ENCODE results near the gene TRPM2. TPM values are rescaled to one million over a fixed set of nuclear protein-coding genes. Genes with fewer than 3 reads are reported as not detected.

TRPM2 gene
- total RNA-seq, 1 donor from 2014 or later: not detected

- no peak for DNase-seq (ENCODE audit: low read depth)
Measured at GRCh38 chr21:44424608-44425306, 71.3 kb downstream of the TRPM2 start.

GRCh38 chr21:44425307-44425894 lies 72.0 kb downstream of the TRPM2 start:
- DNase-seq (ENCODE audit: low read depth): no peak

GRCh38 chr21:44425895-44426662 lies 72.7 kb downstream of the TRPM2 start:
- no peak for DNase-seq (ENCODE audit: low read depth)

GRCh38 chr21:44426663-44427191 lies 73.3 kb downstream of the TRPM2 start:
- DNase-seq (ENCODE audit: low read depth): no peak

GRCh38 chr21:44427241-44428120 lies 74.1 kb downstream of the TRPM2 start:
- no peak for DNase-seq (ENCODE audit: low read depth)

GRCh38 chr21:44428281-44428960 lies 75.0 kb downstream of the TRPM2 start:
- no peak for DNase-seq (ENCODE audit: low read depth)

- DNase-seq (ENCODE audit: low read depth): no peak
Measured at GRCh38 chr21:44429894-44430293, 76.5 kb downstream of the TRPM2 start.

GRCh38 chr21:44431300-44431699 lies 77.9 kb downstream of the TRPM2 start:
- DNase-seq (ENCODE audit: low read depth): no peak

GRCh38 chr21:44432841-44433790 lies 79.7 kb downstream of the TRPM2 start:
- DNase-seq (ENCODE audit: low read depth): no peak

- no peak for DNase-seq (ENCODE audit: low read depth)
Measured at GRCh38 chr21:44433791-44434567, 80.6 kb downstream of the TRPM2 start.

- no peak for DNase-seq (ENCODE audit: low read depth)
Measured at GRCh38 chr21:44434568-44434925, 81.1 kb downstream of the TRPM2 start.

- no peak for DNase-seq (ENCODE audit: low read depth)
Measured at GRCh38 chr21:44434936-44435635, 81.7 kb downstream of the TRPM2 start.

- no peak for DNase-seq (ENCODE audit: low read depth)
Measured at GRCh38 chr21:44436111-44436611, 82.7 kb downstream of the TRPM2 start.

GRCh38 chr21:44436958-44437357 lies 83.5 kb downstream of the TRPM2 start:
- no peak for DNase-seq (ENCODE audit: low read depth)

GRCh38 chr21:44437371-44437695 lies 83.9 kb downstream of the TRPM2 start:
- DNase-seq (ENCODE audit: low read depth): no peak

- DNase-seq (ENCODE audit: low read depth): no peak
Measured at GRCh38 chr21:44437696-44438431, 84.4 kb downstream of the TRPM2 start.

GRCh38 chr21:44438531-44439210 lies 85.2 kb downstream of the TRPM2 start:
- DNase-seq (ENCODE audit: low read depth): peak; percentile 60
